ENCODE measurements around the gene MAPKAPK3.

Gene MAPKAPK3

GRCh38 chr3:50581459-50581842, 35.5 kb upstream of the MAPKAPK3 start:
- no peak for DNase-seq (ENCODE audit: low read depth)
- TF ChIP-seq CTCF (IDR thresholded peaks at IDR 0.05; ENCODE audit: control insufficient read depth, extremely low read depth, insufficient read depth) = no peak
- H3K4me3 ChIP-seq (ENCODE audit: low read depth, low read length) = no peak overlapping the region

DNA sequence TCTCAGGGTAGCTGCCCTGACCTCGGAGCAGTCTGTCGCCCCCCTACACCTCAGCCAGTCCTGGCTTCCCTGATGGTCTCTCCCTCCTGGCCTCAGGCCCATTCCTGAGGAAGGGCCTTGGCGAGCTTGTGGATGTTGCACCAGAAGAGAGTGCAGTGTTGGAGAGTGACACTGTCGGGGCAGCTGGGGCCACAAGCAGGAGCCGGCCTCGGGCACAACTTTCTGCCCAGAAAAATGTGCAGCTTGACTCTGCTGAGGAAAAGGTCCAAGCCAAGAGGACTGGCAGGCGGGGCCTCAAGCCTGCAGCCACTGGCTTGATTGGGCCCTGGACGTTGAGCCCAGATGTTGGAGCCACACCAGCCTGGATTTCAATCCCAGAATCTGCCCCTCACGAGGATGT, 34.9 kb upstream of the MAPKAPK3 start:
- DNase-seq (ENCODE audit: low read depth) = no peak
- no peak overlapping the region for H3K4me3 ChIP-seq (ENCODE audit: low read depth, low read length)
- no peak for TF ChIP-seq CTCF (IDR thresholded peaks at IDR 0.05; ENCODE audit: control insufficient read depth, extremely low read depth, insufficient read depth)

GRCh38 chr3:50583897-50584296, 33.1 kb upstream of the MAPKAPK3 start:
- no peak overlapping the region for H3K4me3 ChIP-seq (ENCODE audit: low read depth, low read length)
- no peak for TF ChIP-seq CTCF (IDR thresholded peaks at IDR 0.05; ENCODE audit: control insufficient read depth, extremely low read depth, insufficient read depth)
- no peak for DNase-seq (ENCODE audit: low read depth)

GRCh38 chr3:50584391-50584790, 32.6 kb upstream of the MAPKAPK3 start:
- DNase-seq (ENCODE audit: low read depth) = no peak
- TF ChIP-seq CTCF (IDR thresholded peaks at IDR 0.05; ENCODE audit: control insufficient read depth, extremely low read depth, insufficient read depth) = no peak
- H3K4me3 ChIP-seq (ENCODE audit: low read depth, low read length) = no peak overlapping the region

DNA sequence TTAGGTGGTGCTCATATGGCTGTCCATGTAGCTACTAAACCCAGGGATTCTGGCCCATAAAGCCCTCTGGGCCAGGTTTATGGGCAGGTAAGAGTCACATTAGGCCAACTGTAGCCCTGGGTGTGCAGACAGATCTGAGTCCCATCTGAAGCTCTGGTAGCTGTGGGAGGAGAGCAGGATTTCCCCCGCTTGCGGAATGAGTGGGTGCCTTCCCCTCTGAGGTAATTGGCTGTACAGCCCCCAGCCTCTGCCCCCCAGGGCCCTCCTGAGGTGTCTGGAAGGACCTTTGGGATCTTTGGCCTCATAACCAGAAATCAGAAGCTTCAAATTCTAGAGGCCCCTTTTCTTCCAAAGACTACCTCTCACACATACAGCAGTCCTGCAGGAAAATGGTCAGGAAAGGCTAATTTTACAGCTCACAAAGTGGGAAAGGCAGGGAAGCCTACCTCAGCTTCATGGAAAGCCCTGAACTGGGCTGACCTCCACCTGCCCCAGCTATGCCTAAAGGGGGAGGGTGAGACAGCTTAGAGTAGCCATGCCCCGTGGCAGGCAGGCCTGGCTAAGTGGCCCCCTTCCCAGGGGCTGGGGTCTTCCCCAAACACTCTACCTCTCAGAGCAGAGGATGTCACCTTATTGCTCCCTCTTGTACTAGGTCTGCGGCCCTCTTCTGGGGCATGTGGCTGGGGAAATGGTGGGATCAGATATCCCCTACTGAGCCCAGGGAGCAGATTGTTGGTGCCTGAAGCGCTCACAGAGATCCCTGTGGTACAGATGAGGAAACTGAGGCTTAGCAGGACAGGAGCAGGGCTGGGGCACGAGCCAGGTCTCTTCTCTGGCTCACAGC, 30.8 kb upstream of the MAPKAPK3 start:
- no peak for TF ChIP-seq CTCF (IDR thresholded peaks at IDR 0.05; ENCODE audit: control insufficient read depth, extremely low read depth, insufficient read depth)
- H3K4me3 ChIP-seq (ENCODE audit: low read depth, low read length) = no peak overlapping the region
- no peak for DNase-seq (ENCODE audit: low read depth)

- no peak overlapping the region for H3K4me3 ChIP-seq (ENCODE audit: low read depth, low read length)
- no peak for DNase-seq (ENCODE audit: low read depth)
- no peak for TF ChIP-seq CTCF (IDR thresholded peaks at IDR 0.05; ENCODE audit: control insufficient read depth, extremely low read depth, insufficient read depth)
Observed at GRCh38 chr3:50586763-50587070, 30.2 kb upstream of the MAPKAPK3 start.

DNA sequence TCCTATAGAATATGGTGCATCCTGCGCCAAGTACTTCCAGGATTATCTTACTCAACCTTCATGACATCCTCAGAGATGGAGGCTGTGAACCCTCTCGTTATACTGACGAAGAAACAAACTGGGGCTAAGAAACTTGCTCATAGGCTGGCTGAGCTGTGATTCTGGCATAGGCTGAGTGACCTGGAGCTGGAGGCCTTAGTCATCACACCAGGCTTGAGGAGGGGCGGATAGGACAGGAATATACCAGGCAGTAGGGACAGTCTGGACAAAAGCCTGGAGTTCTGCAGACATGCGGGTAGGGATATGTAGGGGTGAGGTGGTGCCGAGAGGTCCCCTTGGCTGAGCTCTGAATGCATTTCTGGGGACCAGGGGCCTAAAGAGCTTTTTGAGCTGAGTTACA, 29.6 kb upstream of the MAPKAPK3 start:
- DNase-seq (ENCODE audit: low read depth) = no peak
- no peak for TF ChIP-seq CTCF (IDR thresholded peaks at IDR 0.05; ENCODE audit: control insufficient read depth, extremely low read depth, insufficient read depth)

More for the DNA sequence above, 29.6 kb upstream of the MAPKAPK3 start:
- no peak overlapping the region for H3K4me3 ChIP-seq (ENCODE audit: low read depth, low read length)
